Panc1 (cell line): Measurements from ENCODE around the gene CCDC92B.

Experiments used
- POLR2AphosphoS5 ChIP-seq: IDR thresholded peaks from 2 replicates; pipeline ENCODE4 v1.6.1; 2012; ENCODE audit warnings: mild to moderate bottlenecking, low read depth, low read length, moderate library complexity
- TF ChIP-seq, protein P1 (sequence below): fragments of 450-650 bp; IDR thresholded peaks from 2 replicates; pipeline ENCODE4 v1.5.1; 2017; ENCODE audit warnings: mild to moderate bottlenecking
- TF ChIP-seq, protein P2 (sequence below), 2 experiments: IDR thresholded peaks; 2 replicates each; pipeline ENCODE4 v1.6.1; 2011 to 2012; ENCODE audit warnings: low read depth in 2 of 2, control low read depth in 1 of 2, low read length in 1 of 2, mild to moderate bottlenecking in 1 of 2, moderate library complexity in 1 of 2; ENCODE audit not compliant: insufficient read depth in 1 of 2

DNA sequence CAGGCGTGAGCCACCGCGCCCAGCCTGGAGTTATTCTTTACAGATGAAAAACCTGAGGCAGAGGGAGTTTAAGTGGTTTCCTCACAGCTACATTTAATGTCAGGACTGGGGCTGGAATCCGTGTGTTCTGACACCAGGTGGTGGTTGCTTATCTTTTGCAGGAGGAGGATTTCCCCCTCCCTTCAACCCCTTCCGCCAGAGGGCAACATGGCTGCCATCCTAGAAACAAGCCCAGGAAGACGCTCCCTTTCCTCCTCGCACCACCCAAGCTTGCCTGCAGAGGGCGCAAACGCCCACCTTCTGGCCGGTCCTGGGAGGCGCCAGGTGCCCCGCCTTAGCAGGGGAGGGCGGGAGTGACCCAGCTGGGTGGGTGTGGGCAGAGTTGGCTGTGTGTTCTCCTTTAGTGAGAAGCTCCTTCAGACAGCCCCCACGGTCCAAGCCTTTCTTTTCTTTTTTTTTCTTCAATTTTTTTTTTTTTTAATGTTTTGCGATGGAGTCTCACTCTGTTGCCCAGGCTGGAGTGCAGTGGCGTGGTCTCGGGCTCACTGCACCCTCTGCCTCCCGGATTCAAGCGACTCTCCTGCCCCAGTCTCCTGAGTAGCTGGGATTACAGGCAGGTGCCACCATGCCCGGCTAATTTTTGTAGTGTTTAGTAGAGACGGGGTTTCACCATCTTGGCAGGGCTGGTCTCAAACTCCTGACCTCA, 36.9 kb upstream of the CCDC92B start:
- no peak for TF ChIP-seq POLR2AphosphoS5
- TF ChIP-seq, protein P1, sequence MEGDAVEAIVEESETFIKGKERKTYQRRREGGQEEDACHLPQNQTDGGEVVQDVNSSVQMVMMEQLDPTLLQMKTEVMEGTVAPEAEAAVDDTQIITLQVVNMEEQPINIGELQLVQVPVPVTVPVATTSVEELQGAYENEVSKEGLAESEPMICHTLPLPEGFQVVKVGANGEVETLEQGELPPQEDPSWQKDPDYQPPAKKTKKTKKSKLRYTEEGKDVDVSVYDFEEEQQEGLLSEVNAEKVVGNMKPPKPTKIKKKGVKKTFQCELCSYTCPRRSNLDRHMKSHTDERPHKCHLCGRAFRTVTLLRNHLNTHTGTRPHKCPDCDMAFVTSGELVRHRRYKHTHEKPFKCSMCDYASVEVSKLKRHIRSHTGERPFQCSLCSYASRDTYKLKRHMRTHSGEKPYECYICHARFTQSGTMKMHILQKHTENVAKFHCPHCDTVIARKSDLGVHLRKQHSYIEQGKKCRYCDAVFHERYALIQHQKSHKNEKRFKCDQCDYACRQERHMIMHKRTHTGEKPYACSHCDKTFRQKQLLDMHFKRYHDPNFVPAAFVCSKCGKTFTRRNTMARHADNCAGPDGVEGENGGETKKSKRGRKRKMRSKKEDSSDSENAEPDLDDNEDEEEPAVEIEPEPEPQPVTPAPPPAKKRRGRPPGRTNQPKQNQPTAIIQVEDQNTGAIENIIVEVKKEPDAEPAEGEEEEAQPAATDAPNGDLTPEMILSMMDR, result peak; percentile 96
- TF ChIP-seq, protein P2, sequence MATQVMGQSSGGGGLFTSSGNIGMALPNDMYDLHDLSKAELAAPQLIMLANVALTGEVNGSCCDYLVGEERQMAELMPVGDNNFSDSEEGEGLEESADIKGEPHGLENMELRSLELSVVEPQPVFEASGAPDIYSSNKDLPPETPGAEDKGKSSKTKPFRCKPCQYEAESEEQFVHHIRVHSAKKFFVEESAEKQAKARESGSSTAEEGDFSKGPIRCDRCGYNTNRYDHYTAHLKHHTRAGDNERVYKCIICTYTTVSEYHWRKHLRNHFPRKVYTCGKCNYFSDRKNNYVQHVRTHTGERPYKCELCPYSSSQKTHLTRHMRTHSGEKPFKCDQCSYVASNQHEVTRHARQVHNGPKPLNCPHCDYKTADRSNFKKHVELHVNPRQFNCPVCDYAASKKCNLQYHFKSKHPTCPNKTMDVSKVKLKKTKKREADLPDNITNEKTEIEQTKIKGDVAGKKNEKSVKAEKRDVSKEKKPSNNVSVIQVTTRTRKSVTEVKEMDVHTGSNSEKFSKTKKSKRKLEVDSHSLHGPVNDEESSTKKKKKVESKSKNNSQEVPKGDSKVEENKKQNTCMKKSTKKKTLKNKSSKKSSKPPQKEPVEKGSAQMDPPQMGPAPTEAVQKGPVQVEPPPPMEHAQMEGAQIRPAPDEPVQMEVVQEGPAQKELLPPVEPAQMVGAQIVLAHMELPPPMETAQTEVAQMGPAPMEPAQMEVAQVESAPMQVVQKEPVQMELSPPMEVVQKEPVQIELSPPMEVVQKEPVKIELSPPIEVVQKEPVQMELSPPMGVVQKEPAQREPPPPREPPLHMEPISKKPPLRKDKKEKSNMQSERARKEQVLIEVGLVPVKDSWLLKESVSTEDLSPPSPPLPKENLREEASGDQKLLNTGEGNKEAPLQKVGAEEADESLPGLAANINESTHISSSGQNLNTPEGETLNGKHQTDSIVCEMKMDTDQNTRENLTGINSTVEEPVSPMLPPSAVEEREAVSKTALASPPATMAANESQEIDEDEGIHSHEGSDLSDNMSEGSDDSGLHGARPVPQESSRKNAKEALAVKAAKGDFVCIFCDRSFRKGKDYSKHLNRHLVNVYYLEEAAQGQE (IDR thresholded peaks at IDR 0.05; ENCODE audit: insufficient read depth in 1 of 2, low read depth in 2 of 2, low read length in 1 of 2), result 0 out of 4 replicates have a peak, but pooled peaks of 1 of the 2 experiments have one; percentile 18
